KMS-11 (cell line): Measurements from ENCODE around the gene KCNC2.

ENCODE experiments used
- H2AFZ ChIP-seq: fragments of 200-600 bp; sonication (generic); 2 replicates; pipeline ENCODE4 v1.6.1; 2016; ENCODE audit warnings: antibody characterized with exemption, mixed run types, low read depth
- H3K27ac ChIP-seq: fragments of 200-600 bp; sonication (generic); 2 replicates; pipeline ENCODE4 v1.6.1; 2016; ENCODE audit warnings: mild to moderate bottlenecking, mixed run types
- H3K27me3 ChIP-seq: fragments of 200-600 bp; sonication (generic); 2 replicates; pipeline ENCODE4 v1.6.1; 2017; ENCODE audit warnings: mild to moderate bottlenecking, low read depth, mixed run types, moderate library complexity; ENCODE audit not compliant: insufficient read depth
- H3K36me3 ChIP-seq: fragments of 200-600 bp; sonication (generic); 2 replicates; pipeline ENCODE4 v1.6.1; 2017; ENCODE audit warnings: mild to moderate bottlenecking, mixed run types; ENCODE audit not compliant: insufficient read depth
- H3K4me1 ChIP-seq: fragments of 200-600 bp; sonication (generic); 2 replicates; pipeline ENCODE4 v1.6.1; 2016; ENCODE audit warnings: mild to moderate bottlenecking, low read depth, mixed run types; ENCODE audit not compliant: poor library complexity, severe bottlenecking
- H3K4me2 ChIP-seq: fragments of 200-600 bp; sonication (generic); 2 replicates; pipeline ENCODE4 v1.7.0; 2016; ENCODE audit warnings: mild to moderate bottlenecking, mixed run types
- H3K4me3 ChIP-seq: fragments of 200-600 bp; sonication (generic); IDR thresholded peaks from 2 replicates; pipeline ENCODE4 v1.6.1; 2017; ENCODE audit warnings: low read depth, low read length, mixed read lengths; ENCODE audit not compliant: insufficient read depth
- H3K79me2 ChIP-seq: fragments of 200-600 bp; sonication (generic); 2 replicates; pipeline ENCODE4 v1.6.1; 2016; ENCODE audit warnings: low read depth, mixed run types; ENCODE audit not compliant: insufficient read depth
- H3K9ac ChIP-seq: fragments of 200-600 bp; sonication (generic); 2 replicates; pipeline ENCODE4 v1.6.1; 2016; ENCODE audit warnings: mild to moderate bottlenecking, mixed run types
- H4K20me1 ChIP-seq: fragments of 200-600 bp; sonication (generic); 2 replicates; pipeline ENCODE4 v1.6.1; 2016; ENCODE audit warnings: mild to moderate bottlenecking, mixed run types; ENCODE audit not compliant: insufficient read depth
- CTCF ChIP-seq: fragments of 200-600 bp; sonication (generic); conservative IDR thresholded peaks from 2 replicates; pipeline ENCODE4 v1.6.1; 2017; ENCODE audit warnings: low read depth, mild to moderate bottlenecking, antibody characterized with exemption, low read length, moderate library complexity, mixed read lengths

KCNC2 gene

GRCh38 chr12:75007133-75007532 lies 202.5 kb downstream of the KCNC2 start:
- H3K27ac ChIP-seq: no peak overlapping the region
- H3K4me2 ChIP-seq: no peak overlapping the region
- H3K27me3 ChIP-seq: no peaks in the 10 kb centered on the region
- no peak for TF ChIP-seq CTCF
- H2AFZ ChIP-seq: no peak overlapping the region
- no peaks in the 10 kb centered on the region for H3K4me1 ChIP-seq
- no peaks in the 10 kb centered on the region for H3K36me3 ChIP-seq
- no peak overlapping the region for H3K9ac ChIP-seq
- H3K79me2 ChIP-seq: no peaks in the 10 kb centered on the region
- H4K20me1 ChIP-seq: no peaks in the 10 kb centered on the region
- no peak overlapping the region for H3K4me3 ChIP-seq

GRCh38 chr12:75000120-75000519 lies 209.5 kb downstream of the KCNC2 start:
- Histone ChIP-seq H3K36me3 (no peaks in the 10 kb centered on the region), H2AFZ (no peak overlapping the region), H3K79me2 (no peaks in the 10 kb centered on the region), H3K4me3 (no peak overlapping the region), H3K9ac (no peak overlapping the region), H3K27ac (no peak overlapping the region), H3K27me3 (no peaks in the 10 kb centered on the region), H3K4me1 (peaks cover 7% of the 10 kb centered on the region), H3K4me2 (no peak overlapping the region), H4K20me1 (no peaks in the 10 kb centered on the region)
- no peak for TF ChIP-seq CTCF

GRCh38 chr12:74999474-74999873 lies 210.2 kb downstream of the KCNC2 start:
- H3K27me3 ChIP-seq: no peaks in the 10 kb centered on the region
- TF ChIP-seq CTCF: no peak
- no peak overlapping the region for H3K27ac ChIP-seq
- peak overlapping the region; percentile 30 for H3K4me2 ChIP-seq
- H3K36me3 ChIP-seq: no peaks in the 10 kb centered on the region
- no peaks in the 10 kb centered on the region for H3K79me2 ChIP-seq
- no peak overlapping the region for H3K9ac ChIP-seq
- no peaks in the 10 kb centered on the region for H4K20me1 ChIP-seq
- H3K4me1 ChIP-seq: peaks cover 7% of the 10 kb centered on the region
- no peak overlapping the region for H3K4me3 ChIP-seq
- peak overlapping the region; percentile 31; the same call in 1 of the 2 replicates for H2AFZ ChIP-seq
